ENCODE measurements around the gene RFTN1. TPM values are rescaled to one million over a fixed set of nuclear protein-coding genes. Genes with fewer than 3 reads are reported as not detected.

The RFTN1 gene
- total and polyA plus RNA-seq, 10 of the 15 experiments (the other 5 are each of a cell fraction or from before 2014, with no cell fraction given): 20.6 to 213 (median 147) TPM

GRCh38 chr3:16466822-16467221, 46.7 kb downstream of the RFTN1 start (continued):
- TF ChIP-seq, protein P1, sequence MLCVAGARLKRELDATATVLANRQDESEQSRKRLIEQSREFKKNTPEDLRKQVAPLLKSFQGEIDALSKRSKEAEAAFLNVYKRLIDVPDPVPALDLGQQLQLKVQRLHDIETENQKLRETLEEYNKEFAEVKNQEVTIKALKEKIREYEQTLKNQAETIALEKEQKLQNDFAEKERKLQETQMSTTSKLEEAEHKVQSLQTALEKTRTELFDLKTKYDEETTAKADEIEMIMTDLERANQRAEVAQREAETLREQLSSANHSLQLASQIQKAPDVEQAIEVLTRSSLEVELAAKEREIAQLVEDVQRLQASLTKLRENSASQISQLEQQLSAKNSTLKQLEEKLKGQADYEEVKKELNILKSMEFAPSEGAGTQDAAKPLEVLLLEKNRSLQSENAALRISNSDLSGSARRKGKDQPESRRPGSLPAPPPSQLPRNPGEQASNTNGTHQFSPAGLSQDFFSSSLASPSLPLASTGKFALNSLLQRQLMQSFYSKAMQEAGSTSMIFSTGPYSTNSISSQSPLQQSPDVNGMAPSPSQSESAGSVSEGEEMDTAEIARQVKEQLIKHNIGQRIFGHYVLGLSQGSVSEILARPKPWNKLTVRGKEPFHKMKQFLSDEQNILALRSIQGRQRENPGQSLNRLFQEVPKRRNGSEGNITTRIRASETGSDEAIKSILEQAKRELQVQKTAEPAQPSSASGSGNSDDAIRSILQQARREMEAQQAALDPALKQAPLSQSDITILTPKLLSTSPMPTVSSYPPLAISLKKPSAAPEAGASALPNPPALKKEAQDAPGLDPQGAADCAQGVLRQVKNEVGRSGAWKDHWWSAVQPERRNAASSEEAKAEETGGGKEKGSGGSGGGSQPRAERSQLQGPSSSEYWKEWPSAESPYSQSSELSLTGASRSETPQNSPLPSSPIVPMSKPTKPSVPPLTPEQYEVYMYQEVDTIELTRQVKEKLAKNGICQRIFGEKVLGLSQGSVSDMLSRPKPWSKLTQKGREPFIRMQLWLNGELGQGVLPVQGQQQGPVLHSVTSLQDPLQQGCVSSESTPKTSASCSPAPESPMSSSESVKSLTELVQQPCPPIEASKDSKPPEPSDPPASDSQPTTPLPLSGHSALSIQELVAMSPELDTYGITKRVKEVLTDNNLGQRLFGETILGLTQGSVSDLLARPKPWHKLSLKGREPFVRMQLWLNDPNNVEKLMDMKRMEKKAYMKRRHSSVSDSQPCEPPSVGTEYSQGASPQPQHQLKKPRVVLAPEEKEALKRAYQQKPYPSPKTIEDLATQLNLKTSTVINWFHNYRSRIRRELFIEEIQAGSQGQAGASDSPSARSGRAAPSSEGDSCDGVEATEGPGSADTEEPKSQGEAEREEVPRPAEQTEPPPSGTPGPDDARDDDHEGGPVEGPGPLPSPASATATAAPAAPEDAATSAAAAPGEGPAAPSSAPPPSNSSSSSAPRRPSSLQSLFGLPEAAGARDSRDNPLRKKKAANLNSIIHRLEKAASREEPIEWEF (IDR thresholded peaks at IDR 0.05; ENCODE audit: insufficient replicate concordance, low read depth, low read length): no peak
- no peak for TF ChIP-seq ASH2L (IDR thresholded peaks at IDR 0.05; ENCODE audit: borderline replicate concordance, low read depth)
- TF ChIP-seq LARP7 (IDR thresholded peaks at IDR 0.05): no peak
- TF ChIP-seq RAD51 (IDR thresholded peaks at IDR 0.05): no peak
- TF ChIP-seq TBL1XR1 (IDR thresholded peaks at IDR 0.05; ENCODE audit: low read depth, low read length): no peak
- TF ChIP-seq WRNIP1 (IDR thresholded peaks at IDR 0.05; ENCODE audit: borderline replicate concordance, low read depth, low read length): no peak
- TF ChIP-seq, protein P2, sequence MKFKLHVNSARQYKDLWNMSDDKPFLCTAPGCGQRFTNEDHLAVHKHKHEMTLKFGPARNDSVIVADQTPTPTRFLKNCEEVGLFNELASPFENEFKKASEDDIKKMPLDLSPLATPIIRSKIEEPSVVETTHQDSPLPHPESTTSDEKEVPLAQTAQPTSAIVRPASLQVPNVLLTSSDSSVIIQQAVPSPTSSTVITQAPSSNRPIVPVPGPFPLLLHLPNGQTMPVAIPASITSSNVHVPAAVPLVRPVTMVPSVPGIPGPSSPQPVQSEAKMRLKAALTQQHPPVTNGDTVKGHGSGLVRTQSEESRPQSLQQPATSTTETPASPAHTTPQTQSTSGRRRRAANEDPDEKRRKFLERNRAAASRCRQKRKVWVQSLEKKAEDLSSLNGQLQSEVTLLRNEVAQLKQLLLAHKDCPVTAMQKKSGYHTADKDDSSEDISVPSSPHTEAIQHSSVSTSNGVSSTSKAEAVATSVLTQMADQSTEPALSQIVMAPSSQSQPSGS (IDR thresholded peaks at IDR 0.05; ENCODE audit: low read length): no peak
